Adrenal gland (tissue), 12 donors: ENCODE measurements around the gene RAP1GAP2. TPM values are rescaled to one million over a fixed set of nuclear protein-coding genes. Genes with fewer than 3 reads are reported as not detected.

Experiments
- DNase-seq, 7 donors: peaks; one replicate each; pipeline ENCODE4 v3.0.0-alpha.2; 2019 to 2020
- H3K27ac ChIP-seq, 5 donors: fragments of 200-600 bp; sonication (generic) in 4 of 5; 1 replicate in 3 of 5; 2 replicates in 2 of 5; pipeline versions ENCODE4 v1.5.1 to v1.8.0; 2016 to 2020; ENCODE audit warnings: mild to moderate bottlenecking in 1 of 5
- H3K27me3 ChIP-seq: fragments of 200-600 bp; 2 replicates; pipeline ENCODE4 v1.8.0; 2021
- H3K36me3 ChIP-seq, 2 donors: fragments of 200-600 bp; replicated peaks in 1 of 2; 1 replicate in 1 of 2; 2 replicates in 1 of 2; pipeline versions ENCODE4 v1.5.1 to v1.8.0; 2018 to 2022
- H3K4me1 ChIP-seq, 2 donors: fragments of 200-600 bp; replicated peaks in 1 of 2; 1 replicate in 1 of 2; 2 replicates in 1 of 2; pipeline versions ENCODE4 v1.5.1 to v1.8.0; 2018 to 2021
- H3K4me3 ChIP-seq, 4 donors: fragments of 200-600 bp; sonication (generic) in 3 of 4; one replicate each; pipeline ENCODE4 v1.5.1; 2016 to 2018
- H3K9me3 ChIP-seq, 3 donors: fragments of 200-600 bp; sonication (generic) in 1 of 3; replicated peaks in 1 of 3; 1 replicate in 2 of 3; 2 replicates in 1 of 3; pipeline versions ENCODE4 v1.5.1 to v1.8.0; 2016 to 2021
- POLR2A ChIP-seq, 2 donors: fragments of 450-650 bp; IDR thresholded peaks; one replicate each; pipeline ENCODE4 v1.6.1; 2017; ENCODE audit warnings: antibody characterized with exemption in 2 of 2, mild to moderate bottlenecking in 2 of 2, moderate library complexity in 1 of 2
- WGBS, 4 donors: extraction: QIAGEN DNeasy Blood & Tissue Kit in 2 of 4; methylation state at CpG; one replicate each; pipeline versions ENCODE4 v1.1.5 to v1.1.7; 2013 to 2017; 5-methylcytosine and 5-hydroxymethylcytosine counted together
- intact Hi-C, 2 donors: fragments of 100-400 bp; cut with DNase I; formaldehyde crosslinking; loops; one replicate each; pipeline versions ENCODE4 v1.14.1 to v1.15.0; 2022 to 2023
- polyA plus RNA-seq, 3 donors: library from polyadenylated mRNA; stranded (reverse); fragments of 200-250 nt in 2 of 3; fragments of 350-450 nt in 1 of 3; fragmentation: Illumina TruSeq in 1 of 3; extraction: RNeasy Lipid Tissue Mini Kit (QIAGEN cat#74804) in 1 of 3; gene quantifications; one replicate each; pipeline ENCODE4 v1.2.3, GENCODE V29; 2013 to 2014
- total RNA-seq, 9 donors: library from RNA; depleted of rRNA in 4 of 9; stranded (reverse); fragments of >200 nt in 4 of 9; fragments of 120-200 nt in 1 of 9; fragmentation: NEBNext Ultra II Directional in 1 of 9; extraction: Animal tissue kit (Norgen Biotek cat#: 25700) in 1 of 9; gene quantifications; one replicate each; pipeline versions ENCODE4 v1.1.0 to v1.2.4, GENCODE V29; 2013 to 2023
- TF ChIP-seq, protein P1 (sequence below), 6 experiments: fragments of 450-650 bp in 4 of 6; fragments of 200-600 bp in 2 of 6; sonication (generic) in 1 of 6; IDR thresholded peaks; 1 replicate in 5 of 6; 2 replicates in 1 of 6; pipeline versions ENCODE4 v1.5.1 to v1.8.0; 2016 to 2021; ENCODE audit warnings: antibody characterized with exemption in 6 of 6, mild to moderate bottlenecking in 2 of 6, moderate library complexity in 1 of 6
- donor health status: healthy with polysubstance abuse.
- donor health status: Bipolar disorder and iron deficiency.
- donor health status: DM: yes; HTN: yes; CAD: no.
- donor health status: DM: no; HTN: no; CAD: no.
- donor health status: DM: no; HTN: no; CAD: no.
- donor health status: DM: yes; HTN: yes; CAD: no.

Gene RAP1GAP2
- total and polyA plus RNA-seq, 12 donors, result 4.2 to 20.4 (median 6.9) TPM

DNA sequence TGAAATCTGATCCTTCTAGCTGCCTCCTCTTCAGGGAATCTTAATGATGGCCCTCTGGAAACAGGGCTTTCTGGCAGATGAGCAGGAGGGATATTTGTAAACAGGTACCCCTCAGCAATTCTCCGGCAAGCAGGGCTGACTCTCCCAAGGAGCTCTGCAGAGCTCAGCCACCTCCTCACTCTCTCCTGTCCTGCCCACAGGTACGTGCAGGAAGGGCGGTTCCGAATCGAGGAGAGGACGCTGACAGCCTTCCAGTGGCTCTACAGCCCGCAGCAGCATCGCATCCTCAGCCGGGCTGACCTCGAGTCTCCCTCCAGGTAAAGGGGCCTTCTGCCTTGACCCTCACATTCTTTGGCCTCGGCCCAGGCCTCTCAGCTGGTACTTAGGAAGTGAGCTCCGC is 26.1 kb upstream of the RAP1GAP2 start:
- no peak for TF ChIP-seq POLR2A (IDR thresholded peaks at IDR 0.05)
- TF ChIP-seq, protein P1, sequence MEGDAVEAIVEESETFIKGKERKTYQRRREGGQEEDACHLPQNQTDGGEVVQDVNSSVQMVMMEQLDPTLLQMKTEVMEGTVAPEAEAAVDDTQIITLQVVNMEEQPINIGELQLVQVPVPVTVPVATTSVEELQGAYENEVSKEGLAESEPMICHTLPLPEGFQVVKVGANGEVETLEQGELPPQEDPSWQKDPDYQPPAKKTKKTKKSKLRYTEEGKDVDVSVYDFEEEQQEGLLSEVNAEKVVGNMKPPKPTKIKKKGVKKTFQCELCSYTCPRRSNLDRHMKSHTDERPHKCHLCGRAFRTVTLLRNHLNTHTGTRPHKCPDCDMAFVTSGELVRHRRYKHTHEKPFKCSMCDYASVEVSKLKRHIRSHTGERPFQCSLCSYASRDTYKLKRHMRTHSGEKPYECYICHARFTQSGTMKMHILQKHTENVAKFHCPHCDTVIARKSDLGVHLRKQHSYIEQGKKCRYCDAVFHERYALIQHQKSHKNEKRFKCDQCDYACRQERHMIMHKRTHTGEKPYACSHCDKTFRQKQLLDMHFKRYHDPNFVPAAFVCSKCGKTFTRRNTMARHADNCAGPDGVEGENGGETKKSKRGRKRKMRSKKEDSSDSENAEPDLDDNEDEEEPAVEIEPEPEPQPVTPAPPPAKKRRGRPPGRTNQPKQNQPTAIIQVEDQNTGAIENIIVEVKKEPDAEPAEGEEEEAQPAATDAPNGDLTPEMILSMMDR (IDR thresholded peaks at IDR 0.05), result no peak
- Histone ChIP-seq H3K27ac (no peak overlapping the region), H3K9me3 (no peaks in the 10 kb centered on the region), H3K36me3 (no peaks in the 10 kb centered on the region), H3K4me3 (no peak overlapping the region), H3K27me3 (no peaks in the 10 kb centered on the region), H3K4me1 (no peaks in the 10 kb centered on the region)
- intact Hi-C loops, result no loop called here
- WGBS, 4 donors, result 56 to 66% (median 60%) methylated on average over 8 to 12 of the region's 12 CpGs
- DNase-seq, result no peak

DNA sequence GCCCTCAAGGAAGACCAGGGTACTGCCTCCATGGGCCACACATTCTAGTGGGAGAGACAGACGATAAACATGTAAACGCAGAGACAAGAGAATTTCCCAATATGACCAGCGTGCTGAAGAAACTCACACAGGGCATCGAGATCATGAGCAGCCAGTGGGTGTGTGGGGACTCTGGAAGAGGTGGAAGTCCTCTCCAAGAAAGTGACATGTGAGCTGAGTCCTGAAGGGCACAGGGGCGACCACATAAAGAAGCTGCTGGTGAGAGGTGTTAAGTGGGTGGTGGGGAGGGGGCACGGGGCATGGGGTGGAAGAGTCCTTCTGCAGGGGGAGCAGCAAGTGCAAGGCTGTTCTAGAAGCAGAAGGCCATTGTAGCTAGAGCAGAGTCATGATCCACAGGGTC is 21.0 kb upstream of the RAP1GAP2 start:
- Histone ChIP-seq H3K4me1 (no peaks in the 10 kb centered on the region), H3K27me3 (peaks cover 10% of the 10 kb centered on the region), H3K36me3 (no peaks in the 10 kb centered on the region), H3K27ac (no peak overlapping the region), H3K9me3 (no peaks in the 10 kb centered on the region), H3K4me3 (no peak overlapping the region)
- no peak for DNase-seq
- intact Hi-C loops, result no loop called here
- TF ChIP-seq, protein P1 (IDR thresholded peaks at IDR 0.05), result no peak
- TF ChIP-seq POLR2A (IDR thresholded peaks at IDR 0.05), result no peak
- WGBS, 4 donors, result 73 to 83% (median 78%) methylated on average over 5 to 6 of the region's 6 CpGs

DNA sequence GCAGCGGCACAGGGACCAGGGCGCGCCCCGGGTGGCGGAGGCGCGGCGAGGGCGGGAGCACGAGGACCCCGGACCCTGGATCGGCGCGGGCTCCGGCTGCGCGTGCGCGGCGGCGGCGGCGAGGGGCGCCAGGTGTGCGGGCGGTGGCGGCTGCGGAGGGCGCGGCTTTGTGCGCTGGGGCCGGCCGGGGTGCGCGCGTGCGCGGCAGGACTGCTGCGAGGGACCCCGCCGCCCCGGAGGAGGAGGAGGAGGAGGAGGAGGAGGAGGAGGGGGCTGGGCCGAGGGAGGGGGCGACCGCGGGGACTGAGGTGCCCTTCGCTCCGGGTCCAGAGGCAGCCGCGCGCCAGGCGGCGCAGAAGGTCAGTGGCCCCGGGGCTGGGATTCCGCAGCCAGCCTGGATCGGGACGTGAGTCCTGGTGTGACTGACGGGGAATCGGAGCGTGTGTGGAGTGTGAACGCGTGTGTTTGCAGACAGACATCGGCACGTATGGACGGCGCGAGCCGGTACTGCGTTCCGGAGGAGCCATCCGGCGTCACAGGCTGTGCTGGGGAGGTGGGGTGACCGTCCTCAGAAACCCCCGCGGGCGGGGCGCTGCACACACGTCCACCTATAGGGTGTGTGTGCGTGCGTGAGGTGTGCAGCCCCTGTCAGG is 19.5 kb upstream of the RAP1GAP2 start:
- 1 to 3% (median 1%) methylated on average over 17 to 80 of the region's 80 CpGs; no CpG with 5 or more reads in 1 of the 4 donors for WGBS, 4 donors
- no peak for DNase-seq
- Histone ChIP-seq H3K27ac (no peak overlapping the region), H3K36me3 (no peaks in the 10 kb centered on the region), H3K4me3 (no peak overlapping the region), H3K9me3 (no peaks in the 10 kb centered on the region), H3K27me3 (peaks cover 10% of the 10 kb centered on the region), H3K4me1 (no peaks in the 10 kb centered on the region)
- intact Hi-C loops, result no loop called here
- no peak for TF ChIP-seq POLR2A (IDR thresholded peaks at IDR 0.05)
- TF ChIP-seq, protein P1 (IDR thresholded peaks at IDR 0.05), result no peak

DNA sequence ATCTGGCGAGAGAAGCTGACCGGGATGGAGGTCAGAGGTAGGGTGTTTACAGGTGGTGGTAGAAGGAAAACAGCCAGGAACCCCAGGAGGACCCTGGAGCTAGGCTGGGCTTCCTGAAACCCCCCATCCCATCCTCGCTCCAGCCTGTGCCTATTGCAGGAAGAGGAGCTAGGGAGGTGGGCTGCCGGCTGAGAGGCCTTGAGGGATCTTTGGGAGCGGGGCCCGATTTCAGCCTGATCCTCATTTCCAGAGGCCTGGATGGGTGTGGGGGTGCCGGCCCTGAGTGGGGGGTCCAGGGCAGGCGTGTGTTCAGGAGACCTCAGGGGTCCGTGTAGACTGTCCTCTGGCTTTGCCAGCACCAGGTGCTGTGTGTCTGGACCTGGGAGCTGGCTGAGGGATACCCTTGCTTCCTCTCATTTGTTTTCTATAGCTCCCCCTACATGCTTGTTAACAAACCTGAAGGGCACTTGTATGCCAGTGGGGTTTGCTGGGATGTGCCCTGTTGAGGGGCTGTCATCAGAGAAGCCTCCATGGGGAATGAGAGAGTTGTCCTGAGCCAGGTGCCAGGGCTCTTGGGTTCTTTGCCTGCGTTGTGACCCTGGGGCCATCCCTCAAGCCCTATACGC is 18.9 kb upstream of the RAP1GAP2 start:
- no peaks in the 10 kb centered on the region for H3K4me1 ChIP-seq
- no peak overlapping the region for H3K27ac ChIP-seq
- H3K9me3 ChIP-seq, result no peaks in the 10 kb centered on the region
- no peak for DNase-seq
- intact Hi-C loops, result no loop called here
- no peak overlapping the region for H3K4me3 ChIP-seq
- H3K27me3 ChIP-seq, result peaks cover 10% of the 10 kb centered on the region
- H3K36me3 ChIP-seq, result no peaks in the 10 kb centered on the region
- TF ChIP-seq, protein P1 (IDR thresholded peaks at IDR 0.05), result no peak
- TF ChIP-seq POLR2A (IDR thresholded peaks at IDR 0.05), result no peak
- 30 to 38% (median 34%) methylated on average over 4 to 11 of the region's 11 CpGs for WGBS, 4 donors
